Measurements from ENCODE around the gene LRRFIP2.
A peak's percentile ranks its signal among the peaks of the same experiment; 100 is the strongest.
"Not testable (repeated sequence)": the region's sequence is repeated elsewhere in the genome, so short reads cannot be mapped to it uniquely, and the experiment has no call there.

LRRFIP2 gene, protein sequence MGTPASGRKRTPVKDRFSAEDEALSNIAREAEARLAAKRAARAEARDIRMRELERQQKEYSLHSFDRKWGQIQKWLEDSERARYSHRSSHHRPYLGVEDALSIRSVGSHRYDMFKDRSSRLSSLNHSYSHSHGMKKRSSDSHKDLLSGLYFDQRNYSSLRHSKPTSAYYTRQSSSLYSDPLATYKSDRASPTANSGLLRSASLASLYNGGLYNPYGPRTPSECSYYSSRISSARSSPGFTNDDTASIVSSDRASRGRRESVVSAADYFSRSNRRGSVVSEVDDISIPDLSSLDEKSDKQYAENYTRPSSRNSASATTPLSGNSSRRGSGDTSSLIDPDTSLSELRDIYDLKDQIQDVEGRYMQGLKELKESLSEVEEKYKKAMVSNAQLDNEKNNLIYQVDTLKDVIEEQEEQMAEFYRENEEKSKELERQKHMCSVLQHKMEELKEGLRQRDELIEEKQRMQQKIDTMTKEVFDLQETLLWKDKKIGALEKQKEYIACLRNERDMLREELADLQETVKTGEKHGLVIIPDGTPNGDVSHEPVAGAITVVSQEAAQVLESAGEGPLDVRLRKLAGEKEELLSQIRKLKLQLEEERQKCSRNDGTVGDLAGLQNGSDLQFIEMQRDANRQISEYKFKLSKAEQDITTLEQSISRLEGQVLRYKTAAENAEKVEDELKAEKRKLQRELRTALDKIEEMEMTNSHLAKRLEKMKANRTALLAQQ
- total RNA-seq: 44.3 to 46.6 reads per million in 2 donors

- no peak for DNase-seq
Observed at GRCh38 chr3:37174532-37175126, at the start of gene LRRFIP2. Gene LRRFIP2, minus strand, starts transcription at chr3:37174582. Its CDS starts 25,599 bp downstream, at chr3:37148983.

GRCh38 chr3:37223576-37223975 is 49.2 kb upstream of the LRRFIP2 start:
- no peak for DNase-seq

- DNase-seq: no peak
Observed at GRCh38 chr3:37223141-37223558, 48.8 kb upstream of the LRRFIP2 start.

DNA sequence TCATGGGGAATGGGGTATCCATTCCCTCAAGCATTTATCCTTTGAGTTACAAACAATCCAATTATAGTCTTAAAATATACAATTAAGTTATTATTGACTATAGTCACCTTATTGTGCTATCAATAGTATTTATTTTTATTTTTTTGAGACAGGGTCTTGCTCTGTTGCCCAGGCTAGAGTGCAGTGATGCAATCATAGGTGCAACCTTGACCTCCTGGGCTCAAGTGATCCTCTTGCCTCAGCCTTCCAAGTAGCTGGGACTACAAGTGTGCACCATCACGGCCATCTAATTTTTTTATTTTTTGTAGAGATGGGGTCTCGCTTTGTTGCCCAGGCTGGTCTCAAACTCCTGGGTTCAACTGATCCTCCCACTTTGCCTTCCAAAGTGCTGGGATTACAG is 48.2 kb upstream of the LRRFIP2 start:
- not testable (repeated sequence) for DNase-seq

DNA sequence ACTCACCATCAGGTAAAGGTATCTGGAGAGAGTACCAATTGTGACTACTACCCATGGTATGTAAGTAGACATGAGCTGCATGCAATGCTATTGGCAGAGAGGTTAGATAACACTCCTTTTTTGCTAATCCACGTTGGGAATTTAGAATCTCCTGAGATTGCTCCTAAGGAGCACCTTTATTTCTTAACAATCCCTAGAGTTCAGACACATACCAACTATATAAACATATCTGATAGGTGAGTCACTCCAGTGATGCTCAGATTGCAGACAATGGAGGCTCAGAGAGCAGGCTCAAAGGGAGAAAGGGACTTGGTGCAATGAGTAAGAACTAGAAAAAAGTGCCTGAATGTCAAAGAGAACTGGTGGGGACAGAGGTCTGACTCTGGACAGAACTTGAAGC is 47.0 kb upstream of the LRRFIP2 start:
- no peak for DNase-seq

DNA sequence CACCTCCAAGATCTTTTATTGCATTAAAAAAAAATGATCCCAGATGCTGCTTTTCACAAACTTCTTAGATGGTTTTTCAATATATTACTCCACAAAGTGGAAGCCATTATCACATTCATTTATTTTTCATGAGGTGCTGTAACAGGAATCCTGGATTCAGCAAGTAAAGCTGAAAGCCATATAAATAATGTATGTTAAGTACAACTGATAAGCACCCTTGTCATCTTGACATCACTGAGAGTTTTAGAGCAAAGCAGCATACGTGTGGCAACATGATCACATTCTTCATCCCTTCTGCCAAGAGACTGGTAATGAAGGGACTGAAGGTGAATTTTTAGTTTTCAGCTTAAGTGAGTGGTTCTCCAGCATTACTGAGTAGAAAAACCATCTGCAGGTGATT is 44.9 kb upstream of the LRRFIP2 start:
- no peak for DNase-seq

GRCh38 chr3:37218206-37218605 is 43.8 kb upstream of the LRRFIP2 start:
- no peak for DNase-seq

- peak; percentile 8 for DNase-seq
Observed at GRCh38 chr3:37217098-37217849, 42.9 kb upstream of the LRRFIP2 start.

- no peak for DNase-seq
Observed at GRCh38 chr3:37216597-37217097, 42.3 kb upstream of the LRRFIP2 start.

DNA sequence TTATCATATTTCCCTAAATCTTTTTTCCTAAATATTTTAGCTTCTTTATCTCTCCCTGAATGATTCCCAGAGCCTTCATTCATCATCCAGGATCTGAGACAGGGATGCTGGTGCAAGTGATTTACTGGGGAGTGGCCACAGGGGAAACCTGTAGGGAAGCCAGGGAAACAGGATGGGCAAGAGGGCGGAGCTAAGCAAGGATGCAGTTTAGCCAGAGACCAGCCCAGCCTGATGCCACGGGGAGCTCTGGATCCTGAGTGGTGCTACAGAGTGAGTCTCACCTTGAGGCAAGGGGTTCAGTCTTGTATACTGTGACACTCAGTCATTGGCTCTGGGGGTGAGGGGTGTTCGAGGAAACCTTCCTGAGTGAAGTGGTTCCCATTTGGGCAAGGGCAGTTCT is 39.7 kb upstream of the LRRFIP2 start:
- no peak for DNase-seq

GRCh38 chr3:37210230-37210629 is 35.8 kb upstream of the LRRFIP2 start:
- DNase-seq: no peak

GRCh38 chr3:37208576-37208975 is 34.2 kb upstream of the LRRFIP2 start:
- not testable (repeated sequence) for DNase-seq

GRCh38 chr3:37208008-37208407 is 33.6 kb upstream of the LRRFIP2 start:
- DNase-seq: not testable (repeated sequence)

DNA sequence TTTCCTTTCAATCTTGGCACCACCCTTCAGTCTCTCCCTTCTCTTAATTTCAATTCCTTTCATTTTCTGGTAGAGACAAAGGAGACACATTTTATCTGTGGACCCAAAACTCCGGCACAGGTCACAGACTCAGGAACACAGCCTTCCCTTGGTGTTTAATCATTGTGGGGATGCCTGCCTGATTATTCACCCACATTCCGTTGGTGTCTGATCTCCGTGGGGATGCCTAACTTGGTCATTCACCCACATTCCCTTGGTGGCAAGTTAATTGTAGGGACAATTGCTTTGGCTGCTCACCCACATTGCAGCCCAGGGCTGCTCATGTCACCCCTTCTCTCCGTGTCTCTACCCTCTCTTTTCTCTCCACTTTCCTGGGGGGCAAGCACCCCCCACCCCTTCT is 31.7 kb upstream of the LRRFIP2 start:
- DNase-seq: not testable (repeated sequence)

DNA sequence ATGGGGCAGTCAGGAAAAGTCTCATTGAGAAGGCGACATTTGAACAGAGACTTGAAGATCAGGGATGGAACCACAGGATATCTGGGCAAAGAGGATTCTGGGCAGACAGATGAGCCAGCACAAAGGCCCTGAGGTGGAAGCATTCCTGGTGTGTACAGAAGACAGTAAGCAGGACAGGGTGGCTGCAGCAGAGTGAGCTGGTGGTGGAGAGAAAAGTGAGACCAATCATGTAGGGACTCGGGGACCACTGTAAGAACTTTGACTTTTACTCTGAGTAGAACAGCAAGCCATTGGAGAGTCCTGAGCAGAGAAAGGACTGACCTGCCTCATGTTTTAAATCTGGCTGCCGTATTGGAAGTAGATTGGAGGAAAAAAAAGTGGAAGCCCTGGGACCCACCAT is 29.9 kb upstream of the LRRFIP2 start:
- no peak for DNase-seq

- no peak for DNase-seq
Observed at GRCh38 chr3:37202035-37202434, 27.7 kb upstream of the LRRFIP2 start.

DNA sequence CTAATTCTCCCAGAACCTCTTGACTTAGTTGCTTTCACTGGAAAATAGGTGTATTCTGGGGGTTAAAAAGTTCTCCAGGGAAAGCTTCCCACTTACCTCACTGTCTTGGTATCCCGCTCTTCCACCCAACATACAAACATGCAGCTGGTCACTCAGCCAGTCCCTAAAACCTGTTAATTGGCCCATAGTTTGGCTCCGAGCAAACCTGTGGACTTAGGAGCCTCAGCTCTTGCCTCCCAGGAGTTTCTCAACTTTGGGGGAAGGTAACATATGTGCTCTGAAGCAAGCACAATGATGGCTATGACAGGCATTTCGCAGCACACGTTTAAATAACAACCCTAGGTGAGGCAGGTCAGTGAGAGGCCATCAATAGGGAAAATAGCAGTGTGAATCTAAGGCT is 25.8 kb upstream of the LRRFIP2 start:
- DNase-seq: no peak

DNA sequence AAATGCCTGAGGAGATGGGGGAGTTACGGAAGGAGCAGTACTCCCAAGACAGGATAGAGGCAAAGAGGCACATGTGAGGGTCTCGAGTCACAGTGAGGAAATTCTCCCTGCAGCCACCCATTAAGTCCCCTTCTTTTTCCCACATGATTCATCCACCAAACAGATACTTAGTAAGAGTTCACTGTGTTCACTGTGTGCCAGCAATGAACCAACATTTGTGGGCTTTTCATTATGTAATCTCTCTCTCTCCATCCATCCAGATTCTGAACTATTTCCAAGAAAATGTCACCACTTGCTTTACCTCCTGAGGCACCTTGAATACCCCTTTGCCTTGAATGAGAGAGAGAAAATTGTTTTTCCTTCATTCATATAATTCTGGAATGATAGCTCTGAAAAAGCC is 24.6 kb upstream of the LRRFIP2 start:
- DNase-seq: no peak

DNA sequence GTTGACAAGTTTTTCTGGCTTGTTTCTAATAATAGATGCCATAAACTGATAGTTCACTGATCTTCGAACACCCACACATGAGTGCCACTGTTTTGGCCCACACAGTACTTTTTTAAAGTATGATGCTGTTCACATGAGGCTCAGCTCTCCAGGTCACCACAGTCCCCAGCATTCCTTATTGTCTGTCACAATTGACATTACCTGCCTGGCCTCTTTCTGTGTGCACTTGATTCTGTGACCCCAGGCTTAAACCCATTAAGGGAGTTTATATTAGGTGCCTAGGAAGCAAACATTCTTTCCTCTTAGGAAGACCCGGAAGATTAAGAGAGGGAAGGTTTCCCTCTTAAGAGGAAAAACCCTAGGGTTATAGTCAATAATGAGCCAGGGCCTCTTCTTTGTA is 24.2 kb upstream of the LRRFIP2 start:
- DNase-seq: no peak

DNA sequence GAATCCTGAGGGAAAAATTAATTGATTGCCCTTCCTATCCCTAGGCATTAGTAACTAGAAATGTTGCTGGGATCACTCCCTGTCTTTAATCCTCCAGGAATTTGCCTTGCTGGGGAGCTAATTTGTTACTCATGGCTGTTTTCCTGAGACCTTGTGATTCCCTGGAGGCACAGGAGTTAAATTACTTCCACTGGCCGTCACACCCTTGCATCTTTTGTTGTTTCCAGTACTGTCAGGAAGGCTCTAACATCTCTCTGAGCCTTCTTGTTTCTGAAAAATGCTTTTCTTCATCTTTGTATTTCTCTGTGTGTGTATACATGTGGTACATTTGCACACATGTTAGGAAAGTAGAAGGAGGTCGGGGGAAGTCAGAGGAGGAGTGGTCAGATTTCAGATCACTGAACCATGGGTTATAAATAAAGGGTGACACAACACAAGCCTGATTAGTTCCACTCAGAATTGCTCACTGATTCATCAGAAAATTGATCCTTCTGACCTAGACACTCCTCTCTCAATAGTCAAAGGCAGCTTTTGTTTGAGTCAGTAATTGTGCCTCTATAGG is 23.5 kb upstream of the LRRFIP2 start:
- no peak for DNase-seq

GRCh38 chr3:37194533-37194932 is 20.2 kb upstream of the LRRFIP2 start:
- DNase-seq: no peak

GRCh38 chr3:37190667-37191066 is 16.3 kb upstream of the LRRFIP2 start:
- DNase-seq: no peak

Data from T-helper 9 cell (primary cell).